22Rv1 (cell line): ENCODE measurements around the gene CCDC187.

Source experiments
- ZFX ChIP-seq: fragments of 450-650 bp; IDR thresholded peaks from 2 replicates; pipeline ENCODE4 v1.6.1; 2017; ENCODE audit warnings: antibody characterized with exemption, borderline replicate concordance
- TF ChIP-seq, protein P1 (sequence below): fragments of 450-650 bp; IDR thresholded peaks from 2 replicates; pipeline ENCODE4 v1.5.1; 2017; ENCODE audit warnings: mild to moderate bottlenecking

DNA sequence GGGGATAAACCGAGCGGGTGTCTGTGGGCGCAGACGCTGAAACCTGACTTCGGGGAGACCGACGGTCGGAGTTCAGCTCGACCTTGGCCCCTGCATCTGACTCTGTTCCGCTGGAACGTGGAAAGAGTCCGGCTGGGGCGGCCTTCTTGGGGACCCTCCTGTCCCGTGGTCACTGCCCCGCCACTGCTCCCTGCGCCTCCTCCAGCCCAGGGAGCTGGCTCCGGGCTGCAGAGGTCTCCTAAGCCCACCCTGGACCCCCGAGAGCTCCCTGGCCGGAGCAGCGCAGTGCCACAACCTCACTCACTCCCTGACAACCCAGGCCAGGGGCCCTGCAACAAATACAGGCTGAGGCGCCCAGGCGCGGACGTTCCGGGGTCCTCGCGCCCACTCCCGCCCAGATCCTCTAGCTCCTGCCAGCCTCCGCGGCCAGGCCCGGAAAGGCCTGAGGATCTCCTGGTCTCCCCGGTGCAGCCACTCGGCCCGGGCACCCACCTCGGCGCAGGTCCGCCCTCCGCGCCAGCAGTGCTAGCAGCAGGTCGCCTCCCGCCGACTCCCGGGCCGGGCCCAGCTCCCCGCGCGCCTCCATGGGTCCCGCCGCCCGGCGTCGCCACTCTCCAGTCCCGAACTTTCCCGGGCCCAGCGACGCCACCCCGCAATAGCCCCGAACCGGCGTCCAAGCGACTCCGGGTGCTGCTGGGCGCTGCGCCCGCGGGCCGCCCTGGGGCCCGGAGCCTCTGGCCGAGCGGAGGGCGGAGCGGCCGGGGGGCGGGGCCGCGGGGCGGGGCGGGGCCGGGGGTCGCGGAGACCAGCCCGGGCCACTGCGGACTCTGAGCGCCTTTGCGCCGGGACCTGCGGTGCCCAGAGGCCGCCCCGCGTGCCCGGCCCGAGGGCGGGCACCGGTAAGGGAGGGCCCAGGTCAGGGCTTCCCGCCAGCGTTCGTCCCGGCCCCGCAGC, 101.2 kb downstream of the CCDC187 start:
- TF ChIP-seq, protein P1, sequence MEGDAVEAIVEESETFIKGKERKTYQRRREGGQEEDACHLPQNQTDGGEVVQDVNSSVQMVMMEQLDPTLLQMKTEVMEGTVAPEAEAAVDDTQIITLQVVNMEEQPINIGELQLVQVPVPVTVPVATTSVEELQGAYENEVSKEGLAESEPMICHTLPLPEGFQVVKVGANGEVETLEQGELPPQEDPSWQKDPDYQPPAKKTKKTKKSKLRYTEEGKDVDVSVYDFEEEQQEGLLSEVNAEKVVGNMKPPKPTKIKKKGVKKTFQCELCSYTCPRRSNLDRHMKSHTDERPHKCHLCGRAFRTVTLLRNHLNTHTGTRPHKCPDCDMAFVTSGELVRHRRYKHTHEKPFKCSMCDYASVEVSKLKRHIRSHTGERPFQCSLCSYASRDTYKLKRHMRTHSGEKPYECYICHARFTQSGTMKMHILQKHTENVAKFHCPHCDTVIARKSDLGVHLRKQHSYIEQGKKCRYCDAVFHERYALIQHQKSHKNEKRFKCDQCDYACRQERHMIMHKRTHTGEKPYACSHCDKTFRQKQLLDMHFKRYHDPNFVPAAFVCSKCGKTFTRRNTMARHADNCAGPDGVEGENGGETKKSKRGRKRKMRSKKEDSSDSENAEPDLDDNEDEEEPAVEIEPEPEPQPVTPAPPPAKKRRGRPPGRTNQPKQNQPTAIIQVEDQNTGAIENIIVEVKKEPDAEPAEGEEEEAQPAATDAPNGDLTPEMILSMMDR = no peak
- TF ChIP-seq ZFX = no peak
